Prostate gland (tissue), 2 donors: Measurements from ENCODE around the gene TAB2.

Experiments
- POLR2A ChIP-seq: fragments of 450-650 bp; IDR thresholded peaks from one replicate; pipeline ENCODE4 v1.6.1; 2016; ENCODE audit warnings: antibody characterized with exemption, mild to moderate bottlenecking
- POLR2AphosphoS5 ChIP-seq: sonication (generic); formaldehyde crosslinking; IDR thresholded peaks from one replicate; pipeline ENCODE4 v1.6.1; 2017; ENCODE audit warnings: antibody characterized with exemption
- TF ChIP-seq, protein P1 (sequence below), 4 experiments: fragments of 200-600 bp in 2 of 4; fragments of 450-650 bp in 2 of 4; sonication (generic) in 2 of 4; IDR thresholded peaks; 1 replicate in 3 of 4; 2 replicates in 1 of 4; pipeline ENCODE4 v1.5.1; 2016 to 2019; ENCODE audit warnings: antibody characterized with exemption in 4 of 4, mild to moderate bottlenecking in 2 of 4, moderate library complexity in 2 of 4

DNA sequence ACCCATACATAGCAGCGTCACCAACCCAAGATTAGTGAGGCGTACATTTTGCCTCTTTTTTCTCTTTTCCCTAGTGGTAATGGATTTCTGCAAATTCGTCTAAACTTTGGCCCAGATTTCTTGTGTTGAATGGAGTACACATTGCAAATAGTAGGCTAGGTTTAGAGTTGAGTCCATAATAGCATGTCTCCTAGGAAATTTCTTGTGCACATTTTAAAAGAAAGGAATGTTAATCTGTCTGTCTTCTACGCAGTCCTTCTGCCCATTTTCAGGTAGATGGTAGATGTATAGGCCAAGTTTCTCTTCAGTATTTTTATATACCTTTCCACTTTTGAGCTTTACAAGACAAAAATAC is 15.7 kb downstream of the TAB2 start:
- TF ChIP-seq, protein P1, sequence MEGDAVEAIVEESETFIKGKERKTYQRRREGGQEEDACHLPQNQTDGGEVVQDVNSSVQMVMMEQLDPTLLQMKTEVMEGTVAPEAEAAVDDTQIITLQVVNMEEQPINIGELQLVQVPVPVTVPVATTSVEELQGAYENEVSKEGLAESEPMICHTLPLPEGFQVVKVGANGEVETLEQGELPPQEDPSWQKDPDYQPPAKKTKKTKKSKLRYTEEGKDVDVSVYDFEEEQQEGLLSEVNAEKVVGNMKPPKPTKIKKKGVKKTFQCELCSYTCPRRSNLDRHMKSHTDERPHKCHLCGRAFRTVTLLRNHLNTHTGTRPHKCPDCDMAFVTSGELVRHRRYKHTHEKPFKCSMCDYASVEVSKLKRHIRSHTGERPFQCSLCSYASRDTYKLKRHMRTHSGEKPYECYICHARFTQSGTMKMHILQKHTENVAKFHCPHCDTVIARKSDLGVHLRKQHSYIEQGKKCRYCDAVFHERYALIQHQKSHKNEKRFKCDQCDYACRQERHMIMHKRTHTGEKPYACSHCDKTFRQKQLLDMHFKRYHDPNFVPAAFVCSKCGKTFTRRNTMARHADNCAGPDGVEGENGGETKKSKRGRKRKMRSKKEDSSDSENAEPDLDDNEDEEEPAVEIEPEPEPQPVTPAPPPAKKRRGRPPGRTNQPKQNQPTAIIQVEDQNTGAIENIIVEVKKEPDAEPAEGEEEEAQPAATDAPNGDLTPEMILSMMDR (IDR thresholded peaks at IDR 0.05) = no peak
- no peak for TF ChIP-seq POLR2A
- no peak for TF ChIP-seq POLR2AphosphoS5
